Stimulated activated CD4-positive, alpha-beta T cell treated with anti-CD3 and anti-CD28 coated beads, Interleukin-15, amount 100 ng/mL, for 24 hours (primary cell): ENCODE data around the gene CREB5.

Experiments
- DNase-seq: peaks from one replicate; pipeline ENCODE4 v3.0.0-alpha.2; 2020

The CREB5 gene

DNA sequence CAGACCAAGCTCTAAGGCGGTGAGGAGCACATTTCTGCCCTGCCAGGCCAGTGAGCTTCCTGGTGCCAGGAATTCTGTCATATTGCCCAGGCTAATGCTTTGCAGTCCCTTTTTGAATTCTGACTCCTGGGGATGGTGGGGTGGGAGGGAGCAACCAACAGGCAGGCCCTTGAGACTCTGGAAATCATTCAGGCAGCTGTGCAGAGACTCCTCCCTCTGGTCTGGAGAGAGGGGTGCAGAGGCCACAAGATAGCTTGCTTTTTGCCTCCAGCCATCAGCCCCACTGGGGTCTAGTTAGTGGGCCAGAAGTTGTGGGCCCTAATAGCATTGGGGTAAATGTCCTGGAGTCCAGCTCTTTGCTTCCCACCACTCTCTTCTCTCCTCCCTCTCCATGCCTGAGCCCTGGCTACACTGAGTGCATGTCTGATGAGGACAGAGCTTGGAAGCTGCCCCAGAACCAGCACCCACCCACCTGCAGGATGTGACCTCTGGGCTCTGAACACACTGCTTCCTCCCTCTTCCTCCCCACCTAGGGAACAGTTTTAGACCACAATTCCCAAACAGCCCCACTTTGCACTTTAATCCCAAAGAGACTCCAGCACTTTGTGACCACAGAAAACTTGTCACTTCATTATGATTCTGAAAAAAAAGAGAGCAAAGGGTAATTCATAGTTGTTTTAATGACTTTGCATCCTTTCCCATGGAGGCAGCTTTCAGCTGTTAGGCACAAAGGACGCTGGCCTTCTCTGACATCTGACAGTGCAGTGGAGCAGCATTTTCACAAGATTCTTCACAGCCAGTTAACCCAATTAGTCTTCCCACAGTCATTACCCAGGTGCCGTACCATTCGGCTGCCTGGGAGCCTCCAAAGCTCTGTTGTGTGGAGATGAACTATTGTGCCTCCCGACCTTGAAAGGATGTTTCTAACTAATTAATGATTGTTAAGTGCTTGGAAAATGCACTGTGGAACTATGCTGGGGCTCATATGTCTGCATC lies 283.3 kb downstream of the CREB5 start:
- no peak for DNase-seq

DNA sequence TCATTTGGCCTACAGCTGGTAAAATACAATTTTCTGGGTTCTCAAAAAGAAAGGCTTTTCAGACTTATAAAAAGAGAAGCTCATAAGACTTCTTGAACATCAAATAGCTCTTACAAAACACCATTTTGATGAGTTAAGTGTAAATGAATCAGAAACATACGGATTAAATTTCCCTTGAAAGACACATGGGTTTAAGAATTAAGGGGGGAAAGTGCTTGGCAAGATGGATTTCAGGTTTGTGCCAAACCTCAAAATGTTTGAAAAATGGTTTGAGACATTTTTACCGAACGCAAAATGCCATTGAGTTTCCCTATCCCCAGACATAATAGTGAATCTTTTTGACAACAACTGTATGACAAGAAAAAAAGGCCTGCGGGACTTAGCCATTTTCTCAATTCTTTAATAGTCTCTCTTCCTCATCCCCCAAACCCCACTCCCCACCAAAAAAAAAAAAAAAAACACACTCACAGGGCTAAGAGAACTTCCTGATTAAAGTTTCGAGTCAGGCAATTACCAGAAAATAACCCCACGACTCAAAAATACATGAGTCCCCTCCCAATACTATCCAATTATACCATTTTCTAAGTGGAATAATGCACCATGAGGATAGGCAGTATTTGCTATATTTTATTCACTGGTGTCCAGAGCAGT lies 285.7 kb downstream of the CREB5 start:
- DNase-seq, result no peak

DNA sequence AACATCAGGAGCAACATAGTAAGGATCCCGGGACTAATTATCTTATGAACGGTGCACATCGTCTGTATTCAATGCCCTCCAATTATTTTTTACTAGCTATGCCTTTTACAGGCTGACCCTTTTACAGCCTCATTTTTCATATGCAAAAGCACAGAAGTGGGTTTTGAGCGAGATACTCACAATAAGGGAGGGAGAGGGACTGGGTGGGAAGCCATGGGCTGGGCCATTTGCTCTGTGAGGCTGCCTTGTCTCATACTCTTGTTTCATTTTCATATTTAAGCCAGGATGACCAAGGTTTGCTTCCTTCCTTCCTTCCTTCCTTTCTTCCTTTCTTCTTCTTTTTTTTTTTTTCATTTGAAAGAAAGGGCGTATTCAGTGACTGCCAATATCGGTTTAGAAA lies 286.5 kb downstream of the CREB5 start:
- no peak for DNase-seq

DNA sequence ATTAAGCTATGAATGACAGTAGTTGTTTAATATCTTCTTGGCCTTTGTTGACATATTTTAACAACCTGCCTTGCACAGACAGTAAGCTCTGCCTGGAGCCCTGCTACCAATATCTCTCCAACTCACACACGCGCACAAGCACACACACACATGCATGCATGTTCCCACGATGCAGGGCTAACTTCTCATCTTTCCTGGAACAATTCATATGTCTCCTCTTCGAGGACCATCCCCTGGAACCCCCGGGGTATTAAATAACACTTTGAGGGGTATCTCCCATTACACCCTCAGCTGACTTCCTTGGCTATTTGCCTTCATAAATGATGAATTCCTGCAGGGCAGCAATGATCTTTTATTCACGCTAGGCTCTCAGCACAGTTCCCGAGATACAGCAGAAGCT lies 287.8 kb downstream of the CREB5 start:
- no peak for DNase-seq

DNA sequence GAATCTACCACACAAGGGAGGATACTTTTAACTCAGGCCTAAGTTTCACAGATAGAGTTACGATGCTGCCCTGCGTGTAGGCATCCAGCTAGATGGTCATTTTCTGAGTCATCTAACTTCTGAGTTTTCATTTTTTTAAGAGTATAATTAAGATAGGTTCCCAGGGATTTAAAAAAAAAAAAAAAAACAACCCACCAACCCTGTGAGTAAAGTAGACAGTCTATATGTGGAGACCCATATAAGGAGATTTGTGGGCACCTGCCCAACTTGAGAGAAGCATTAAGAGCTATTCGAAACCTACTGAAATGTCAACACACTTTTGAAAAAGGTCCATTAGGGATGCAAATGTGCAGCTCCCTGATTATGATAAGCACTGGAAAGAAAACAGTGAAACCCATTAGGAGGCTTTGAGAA lies 288.5 kb downstream of the CREB5 start:
- no peak for DNase-seq

DNA sequence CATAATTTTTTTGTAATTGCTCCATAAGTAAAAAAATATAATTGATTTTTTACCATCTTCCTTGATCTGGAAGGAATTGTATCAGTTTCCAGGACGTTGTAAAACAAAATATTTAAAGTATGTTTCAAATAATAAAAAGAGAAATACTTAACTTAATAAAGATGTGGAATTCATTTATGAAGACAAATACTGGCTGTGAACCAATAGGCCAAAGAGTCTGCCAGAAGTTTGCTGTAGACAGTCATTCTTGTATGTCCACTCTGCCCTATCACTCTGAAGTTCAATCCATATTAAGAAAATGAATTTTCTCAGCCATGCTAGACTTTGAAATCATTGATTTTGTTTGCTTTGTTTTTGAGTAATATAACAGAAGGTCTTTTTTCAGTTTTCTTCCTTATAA lies 289.4 kb downstream of the CREB5 start:
- DNase-seq, result no peak

DNA sequence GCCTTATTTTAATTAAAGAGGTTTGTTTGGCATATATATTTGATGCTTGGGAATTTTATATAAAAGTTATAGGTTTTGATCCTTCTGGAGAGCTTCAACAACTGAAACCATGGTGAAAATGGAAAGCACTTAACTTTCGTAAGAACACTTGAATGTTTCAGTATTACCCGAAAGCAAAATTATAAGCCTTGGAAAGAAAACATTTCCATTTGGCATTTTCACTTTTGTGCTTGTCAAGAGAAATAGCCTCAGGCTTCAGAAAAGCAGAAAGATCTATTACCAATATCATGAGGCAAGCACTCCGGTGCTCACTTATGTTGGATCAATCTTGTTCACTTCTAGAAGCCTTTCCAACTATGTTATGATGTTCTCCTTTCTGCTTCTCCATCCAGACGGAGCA lies 289.9 kb downstream of the CREB5 start:
- no peak for DNase-seq

DNA sequence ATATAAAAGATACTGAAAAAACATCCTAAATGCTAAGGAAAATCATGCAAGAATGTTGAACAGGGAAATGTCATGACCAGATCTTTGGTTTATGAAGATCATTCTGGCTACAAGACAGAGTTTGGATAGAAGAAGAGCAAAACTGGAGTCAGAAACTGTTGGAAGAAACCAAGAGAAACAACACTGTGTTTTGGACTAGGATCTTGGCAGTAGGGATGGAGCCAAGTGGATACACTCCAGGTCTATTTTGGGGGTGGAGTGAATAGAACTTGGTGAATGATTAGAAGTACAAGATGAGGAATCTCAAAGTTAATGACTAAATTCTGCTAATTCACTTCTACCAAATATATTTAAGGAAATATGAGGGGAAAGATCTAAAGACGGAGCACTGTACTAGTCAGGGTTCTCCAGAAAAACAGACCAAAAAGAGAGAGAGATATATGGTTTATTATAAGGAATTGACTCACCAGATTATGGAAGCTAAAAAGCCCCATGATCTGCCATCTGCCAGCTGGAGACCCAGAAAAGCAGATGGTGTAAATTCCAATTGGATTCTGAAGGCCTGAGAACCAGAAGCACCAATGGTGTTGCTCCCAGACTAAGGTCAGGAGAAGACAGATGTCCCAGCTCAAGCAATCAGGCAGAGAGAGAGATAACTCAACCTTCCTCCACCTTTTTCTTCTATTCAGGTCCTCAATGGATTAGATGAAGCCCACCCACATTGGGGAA lies 290.9 kb downstream of the CREB5 start:
- DNase-seq, result no peak

DNA sequence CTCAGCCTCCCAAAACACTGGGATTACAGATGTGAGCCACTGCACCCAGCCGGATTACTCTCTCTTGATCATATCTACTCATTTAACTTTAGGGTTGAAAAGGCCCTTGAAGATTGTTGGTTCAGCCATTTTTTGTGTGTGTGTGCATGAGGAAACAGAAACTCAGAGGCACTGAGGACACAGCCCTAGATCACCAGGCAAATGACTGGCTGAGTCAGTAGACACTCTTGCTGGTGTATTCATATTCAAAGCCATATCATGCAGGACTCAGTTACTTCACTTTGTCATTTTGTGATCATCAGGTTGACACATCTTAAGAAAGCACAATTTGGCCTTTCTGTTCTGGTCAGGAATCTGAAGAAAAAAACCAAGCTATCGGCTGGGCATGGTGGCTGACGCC lies 292.4 kb downstream of the CREB5 start:
- no peak for DNase-seq

DNA sequence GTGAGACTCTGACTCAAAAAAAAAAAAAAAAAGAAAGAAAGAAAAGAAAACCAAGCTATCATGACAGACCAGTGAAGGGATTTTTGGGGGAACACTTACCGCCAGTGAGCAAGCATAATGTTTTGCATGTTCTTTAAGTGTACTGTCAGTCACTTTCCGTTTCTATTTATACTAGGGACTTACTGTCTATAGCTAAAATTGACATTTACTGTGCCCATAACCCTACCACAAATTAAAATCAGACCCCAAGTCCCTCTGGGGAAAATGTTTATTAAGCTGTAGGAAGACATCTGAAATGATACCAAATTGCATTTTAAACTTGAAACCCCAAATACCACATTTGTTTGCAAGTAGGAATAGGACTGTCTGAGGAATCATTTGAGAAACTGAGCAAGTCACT lies 293.0 kb downstream of the CREB5 start:
- DNase-seq, result no peak

DNA sequence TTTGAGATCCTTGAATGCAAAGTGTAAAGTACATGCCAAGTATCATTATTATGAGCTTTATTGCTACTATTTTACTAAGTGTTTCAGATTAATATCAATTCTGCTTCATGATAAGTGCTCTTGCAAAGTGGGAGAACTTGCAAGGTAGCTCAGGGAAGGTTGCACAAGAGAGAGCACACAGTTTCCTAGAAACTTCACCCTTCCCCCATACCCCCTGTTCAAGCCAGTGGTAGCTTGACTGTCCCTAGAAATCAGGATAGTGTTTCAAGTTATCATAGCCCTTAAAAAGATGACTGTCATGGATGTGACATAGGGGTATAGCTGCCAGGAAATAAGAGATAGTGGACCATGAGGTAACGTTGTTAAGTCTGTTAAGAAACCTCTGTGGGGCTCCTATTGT lies 294.3 kb downstream of the CREB5 start:
- DNase-seq, result no peak

DNA sequence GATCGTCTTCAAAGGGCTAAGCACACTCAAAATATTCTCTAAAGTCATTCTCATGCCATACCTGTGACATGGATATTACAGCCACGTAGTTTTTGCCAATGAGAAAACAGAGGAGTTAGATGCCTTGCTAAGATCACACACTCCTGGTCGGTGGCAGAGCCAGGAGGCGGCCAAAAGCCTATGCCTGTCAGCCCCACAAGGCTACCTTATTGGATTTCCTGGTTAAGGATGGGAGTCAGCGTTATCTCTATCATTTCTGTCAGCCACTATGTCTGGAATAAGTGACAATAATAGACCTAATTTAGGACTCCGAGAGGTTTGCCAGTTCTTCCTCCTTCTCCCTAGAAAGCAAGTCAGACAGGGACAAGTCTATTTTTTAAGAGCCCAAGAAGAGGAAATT lies 295.0 kb downstream of the CREB5 start:
- DNase-seq, result no peak

DNA sequence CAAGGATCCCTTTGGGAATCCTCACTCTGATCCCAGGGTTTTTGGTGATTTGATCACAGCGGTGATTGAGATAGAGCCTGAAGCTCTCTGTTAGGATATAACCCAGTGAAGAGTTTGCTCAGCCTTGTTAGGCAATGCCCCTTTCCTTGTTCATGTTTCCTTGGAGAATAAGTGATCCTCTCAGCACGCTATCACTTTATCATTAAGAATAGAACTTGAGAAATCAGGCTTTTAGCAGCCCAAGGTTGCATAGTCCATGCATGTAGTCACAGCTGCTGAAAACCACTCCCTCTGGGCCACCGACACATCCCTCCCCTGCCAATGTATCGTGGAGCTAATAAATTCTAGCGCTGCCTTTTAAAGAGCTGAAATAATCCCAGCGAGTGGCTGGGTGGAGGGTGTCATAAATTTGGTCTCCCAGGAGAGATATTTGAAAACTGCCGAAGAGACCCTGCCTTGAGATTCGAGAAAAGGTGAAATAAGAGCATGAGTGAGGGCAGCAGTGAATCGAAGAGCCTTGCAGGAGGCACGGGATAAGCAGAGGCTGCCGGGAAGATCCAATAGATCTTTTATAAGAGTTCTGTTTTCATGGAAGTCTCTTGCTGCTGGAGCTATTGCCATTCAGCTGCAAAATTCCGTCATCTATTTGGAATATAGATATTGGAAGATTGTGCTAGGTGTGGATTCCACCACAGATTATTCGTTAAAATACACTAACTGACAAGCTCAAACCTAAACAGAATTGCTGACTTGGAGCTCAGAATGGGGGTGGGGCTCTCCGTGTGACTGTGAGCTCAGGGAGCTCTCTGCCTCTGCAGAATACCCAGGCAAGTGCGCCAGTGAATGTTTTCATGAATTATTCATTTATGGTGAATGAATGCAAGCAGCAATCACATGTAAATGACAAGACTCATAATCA lies 296.0 kb downstream of the CREB5 start:
- no peak for DNase-seq

DNA sequence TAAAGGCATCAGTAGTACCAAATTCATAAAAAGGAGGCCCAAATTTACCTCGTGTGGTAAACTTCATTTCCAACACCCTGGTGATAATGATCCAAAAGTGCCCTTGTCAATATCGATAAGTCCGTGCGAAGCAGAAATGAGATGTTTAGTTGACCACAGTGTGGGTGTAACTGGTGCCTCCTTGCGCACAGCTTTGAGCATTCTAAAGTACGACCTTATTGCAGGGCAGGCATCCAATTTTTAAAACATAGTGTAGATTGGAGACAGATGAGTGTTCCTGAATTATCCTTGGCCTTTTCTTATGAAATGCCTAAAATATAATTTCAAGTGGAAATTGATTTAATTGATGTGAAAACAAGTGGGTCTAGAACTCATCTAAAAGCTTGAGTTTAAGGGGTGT lies 297.4 kb downstream of the CREB5 start:
- no peak for DNase-seq

DNA sequence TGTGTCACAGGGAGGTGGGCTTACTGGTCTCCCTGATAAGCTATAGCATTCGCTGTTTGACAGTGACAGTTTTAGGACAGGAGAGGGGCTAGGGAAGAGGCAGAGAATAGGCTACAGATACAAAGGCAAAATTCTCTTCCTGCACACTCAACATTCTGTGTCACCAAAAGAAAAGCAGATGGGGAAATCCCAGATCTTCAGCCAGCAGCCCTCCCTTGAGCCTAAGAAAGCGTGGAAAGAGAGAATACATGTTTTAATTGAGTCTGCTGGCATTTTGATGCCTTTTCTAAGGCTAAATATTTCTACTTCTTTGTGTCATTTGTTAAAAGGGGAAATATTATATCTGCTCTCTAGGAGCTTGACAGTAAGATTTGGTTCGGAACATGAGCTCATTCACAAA lies 298.8 kb downstream of the CREB5 start:
- no peak for DNase-seq

DNA sequence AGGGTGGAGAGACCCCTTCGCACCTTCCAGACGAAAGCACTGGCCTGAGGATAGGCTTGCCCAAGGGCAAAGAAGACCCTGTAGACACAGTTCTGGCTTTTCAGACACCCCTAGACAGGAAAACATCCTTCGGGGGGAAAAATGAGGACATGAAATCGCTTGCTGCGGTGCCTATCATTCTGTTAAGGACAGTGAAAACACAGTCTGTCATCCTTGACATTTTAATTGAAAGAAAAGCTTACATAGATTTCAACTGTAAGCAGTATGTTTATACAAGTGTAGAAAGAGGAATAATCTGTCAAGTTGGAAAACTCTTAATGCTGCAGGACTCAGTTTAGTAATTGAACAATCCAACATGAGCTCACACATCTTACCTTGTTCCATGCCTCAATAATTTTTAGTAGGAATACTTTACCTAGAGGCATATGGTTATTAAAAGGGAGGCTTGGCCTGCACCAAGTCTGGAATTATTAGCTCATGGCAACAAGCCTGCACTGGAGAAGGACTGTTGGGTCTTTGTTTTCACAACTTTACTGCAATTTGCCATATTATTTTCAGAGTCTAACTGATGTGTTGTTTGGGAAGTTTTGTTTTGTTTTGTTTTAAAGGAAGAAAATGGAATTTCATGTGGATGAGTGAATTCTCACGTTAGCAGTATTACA lies 302.3 kb downstream of the CREB5 start:
- no peak for DNase-seq

DNA sequence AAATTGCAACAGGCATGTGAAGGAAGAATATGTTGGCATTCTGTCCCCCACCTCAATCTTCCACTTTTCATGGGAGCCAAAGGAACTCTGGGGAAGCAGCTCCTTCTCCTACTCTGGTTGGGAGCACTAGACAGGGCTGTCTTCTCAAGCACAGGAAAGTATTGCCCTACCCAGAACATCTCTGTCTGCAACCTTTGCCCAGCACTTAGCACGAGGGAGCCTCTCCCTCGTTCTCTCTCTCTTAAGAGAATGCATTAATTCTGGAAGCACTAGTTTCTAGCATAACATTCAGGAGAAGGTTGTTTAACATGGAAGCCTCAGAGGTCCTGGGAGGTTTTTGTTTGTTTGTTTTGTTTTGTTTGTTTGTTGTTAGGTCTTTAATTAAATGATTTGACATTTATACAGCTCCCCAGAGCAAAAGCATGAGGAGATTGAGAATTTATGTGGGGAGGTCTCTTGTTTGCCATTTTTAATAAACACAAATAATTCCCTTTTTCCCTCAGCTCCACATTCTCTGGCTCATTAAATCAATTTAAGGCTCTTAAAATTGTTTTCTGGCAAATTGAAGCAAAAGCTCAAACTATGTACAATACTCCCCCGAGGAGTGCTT lies 305.2 kb downstream of the CREB5 start:
- no peak for DNase-seq

DNA sequence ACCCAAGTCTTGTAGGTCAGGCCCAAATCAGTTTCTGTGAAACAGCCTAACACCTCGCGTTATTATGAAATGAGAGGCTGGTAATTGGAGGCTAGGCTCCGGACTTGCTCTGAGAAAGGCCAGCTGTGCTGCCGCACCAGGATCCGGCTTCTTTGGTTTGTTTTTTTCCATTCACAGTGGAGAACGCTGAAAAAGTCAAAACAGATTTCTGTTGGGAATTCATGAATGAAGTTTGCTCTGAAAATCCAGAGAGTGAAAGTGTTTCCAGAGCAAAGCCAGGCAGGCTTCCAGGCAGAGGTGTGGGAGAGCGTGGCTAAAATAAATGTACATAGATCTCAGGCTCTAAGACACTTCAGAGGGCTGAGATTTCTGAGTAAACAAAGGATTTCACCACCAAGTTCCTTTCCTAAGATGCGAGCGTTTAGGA lies 305.8 kb downstream of the CREB5 start:
- no peak for DNase-seq

DNA sequence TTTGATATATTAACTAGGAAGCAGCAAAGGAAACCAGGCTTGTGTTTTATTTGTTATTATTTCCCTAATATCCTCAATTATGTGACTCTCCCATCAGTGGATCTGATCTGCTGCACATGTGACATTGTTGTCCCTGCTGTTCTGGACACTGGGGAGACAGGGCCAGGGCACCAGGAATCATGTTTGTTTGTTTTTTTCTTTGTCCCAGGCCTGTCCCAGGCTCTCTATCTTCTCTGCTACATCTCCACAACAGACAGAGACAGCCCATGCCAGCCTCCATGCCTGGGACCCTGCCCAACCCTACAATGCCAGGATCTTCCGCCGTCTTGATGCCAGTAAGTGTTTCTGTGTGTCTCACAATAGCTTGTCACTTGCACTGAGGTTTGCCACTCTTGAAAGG lies 306.2 kb downstream of the CREB5 start:
- DNase-seq, result no peak

DNA sequence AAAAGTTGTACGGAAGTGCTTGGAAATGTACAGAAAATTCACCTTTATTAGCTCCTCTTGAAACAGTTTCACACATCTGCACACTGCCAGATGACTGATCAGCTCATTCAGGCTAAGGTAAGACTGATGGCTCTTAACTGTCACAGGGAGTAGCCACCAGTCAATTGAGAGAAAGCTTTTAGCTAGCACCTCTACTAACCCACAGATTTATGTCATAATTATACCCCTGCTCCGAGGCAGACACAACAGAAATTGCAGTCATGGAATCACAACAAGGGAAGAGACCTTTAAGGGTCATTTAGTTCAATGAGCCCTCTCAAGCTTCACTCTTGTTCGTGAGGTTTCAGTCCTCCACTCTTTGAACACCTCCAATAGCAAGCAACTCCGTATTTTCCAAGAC lies 310.4 kb downstream of the CREB5 start:
- DNase-seq, result no peak

DNA sequence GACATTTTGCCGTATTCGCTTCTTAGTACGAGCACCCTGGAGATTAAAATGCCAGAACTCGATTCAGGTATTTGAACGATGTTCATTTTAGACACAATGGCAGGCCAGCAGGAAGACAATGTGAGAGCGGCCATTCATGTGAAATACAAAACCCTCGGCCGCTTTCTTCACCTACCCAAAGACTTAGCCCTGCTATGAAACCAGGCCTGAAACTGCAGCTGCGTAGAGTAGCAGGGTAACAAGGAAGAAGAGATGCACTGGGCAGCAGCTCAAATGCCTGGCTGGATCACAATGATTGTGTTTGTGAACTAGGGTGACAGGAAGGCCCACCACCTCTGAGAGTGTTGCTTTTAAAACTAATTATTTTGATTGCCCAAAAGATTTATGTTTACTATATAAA lies 311.0 kb downstream of the CREB5 start:
- no peak for DNase-seq

DNA sequence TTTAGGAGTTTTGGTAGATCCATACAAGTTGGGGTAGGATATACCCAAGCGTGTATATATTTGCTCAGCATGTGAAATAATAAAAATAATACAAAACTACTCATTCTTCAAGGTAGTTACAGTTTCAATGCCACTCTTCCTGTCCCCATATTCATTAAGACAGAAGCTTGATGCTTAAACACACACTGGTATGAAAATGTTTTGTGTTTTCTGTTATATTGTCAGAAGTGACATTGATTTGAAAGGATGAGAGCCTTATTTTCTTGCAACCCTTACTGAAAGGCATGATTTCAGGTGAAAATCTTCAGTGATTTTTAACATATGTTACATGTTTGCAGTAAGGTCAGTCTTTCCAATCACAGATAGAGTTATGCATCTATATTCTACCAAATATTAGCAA lies 312.2 kb downstream of the CREB5 start:
- no peak for DNase-seq
